SU-DHL-6 (cell line): ENCODE results near the gene KCNB1.

Experiments used
- H2AFZ ChIP-seq: fragments of 200-600 bp; sonication (generic); 2 replicates; pipeline ENCODE4 v1.6.1; 2014; ENCODE audit warnings: low read depth, mild to moderate bottlenecking, moderate library complexity, mixed read lengths, antibody characterized with exemption, low read length; ENCODE audit not compliant: severe bottlenecking
- H3F3A ChIP-seq: fragments of 200-600 bp; shearing (Covaris generic); 2 replicates; pipeline ENCODE4 v1.6.0; 2016; ENCODE audit warnings: antibody characterized with exemption, mild to moderate bottlenecking; ENCODE audit not compliant: insufficient read depth
- H3K27ac ChIP-seq: fragments of 200-600 bp; sonication (generic); 2 replicates; pipeline ENCODE4 v1.5.1; 2016; ENCODE audit warnings: low read depth, mild to moderate bottlenecking, low read length, moderate library complexity, mixed read lengths
- H3K27me3 ChIP-seq: fragments of 200-600 bp; sonication (generic), shearing (Covaris generic); 2 replicates; pipeline ENCODE4 v1.6.0; 2014; ENCODE audit warnings: mild to moderate bottlenecking, low read length
- H3K36me3 ChIP-seq: fragments of 200-600 bp; sonication (generic); 2 replicates; pipeline ENCODE4 v1.6.1; 2014; ENCODE audit warnings: mild to moderate bottlenecking, low read length, mixed read lengths
- H3K4me2 ChIP-seq: fragments of 300-600, 200-600 bp; shearing (Covaris generic), sonication (generic); 2 replicates; pipeline ENCODE4 v1.6.0; 2014; ENCODE audit warnings: low read length, low read depth, mild to moderate bottlenecking; ENCODE audit not compliant: poor library complexity, severe bottlenecking
- H3K4me3 ChIP-seq: fragments of 200-600 bp; sonication (generic); 2 replicates; pipeline ENCODE4 v1.5.1; 2014; ENCODE audit warnings: antibody characterized with exemption, low read length, mild to moderate bottlenecking, mixed read lengths; ENCODE audit not compliant: insufficient read depth, poor library complexity, severe bottlenecking
- H3K79me2 ChIP-seq: fragments of 200-600 bp; sonication (generic); 2 replicates; pipeline ENCODE4 v1.6.1; 2014; ENCODE audit warnings: mild to moderate bottlenecking, low read length, moderate library complexity; ENCODE audit not compliant: insufficient read depth
- H3K9ac ChIP-seq: fragments of 200-600 bp; sonication (generic); 2 replicates; pipeline ENCODE4 v1.7.0; 2014; ENCODE audit warnings: mild to moderate bottlenecking, low read length
- H3K9me2 ChIP-seq: fragments of 200-600 bp; sonication (generic); replicated peaks from 2 replicates; pipeline ENCODE4 v1.6.1; 2014; ENCODE audit warnings: low read length; ENCODE audit not compliant: insufficient read depth
- H3K9me3 ChIP-seq: fragments of 200-600 bp; sonication (generic); 2 replicates; pipeline ENCODE4 v1.6.1; 2014; ENCODE audit warnings: low read length, mixed read lengths; ENCODE audit not compliant: insufficient read depth
- H4K20me1 ChIP-seq: fragments of 200-600 bp; sonication (generic); 2 replicates; pipeline ENCODE4 v1.6.1; 2014; ENCODE audit warnings: low read depth, mild to moderate bottlenecking, antibody characterized with exemption, low read length, moderate library complexity, mixed read lengths
- EZH2phosphoT487 ChIP-seq: fragments of 200-600 bp; sonication (generic), shearing (Covaris generic); conservative IDR thresholded peaks from 2 replicates; pipeline ENCODE4 v1.6.1; 2018; ENCODE audit warnings: mild to moderate bottlenecking, antibody characterized with exemption, low read length, moderate library complexity, mixed read lengths
- TF ChIP-seq, protein P1 (sequence below): fragments of 200-600 bp; sonication (generic); IDR thresholded peaks from one replicate; pipeline ENCODE4 v1.5.1; 2017; ENCODE audit warnings: antibody characterized with exemption, mild to moderate bottlenecking, low read length, moderate library complexity; ENCODE audit not compliant: insufficient read depth, poor library complexity, severe bottlenecking

Gene KCNB1

DNA sequence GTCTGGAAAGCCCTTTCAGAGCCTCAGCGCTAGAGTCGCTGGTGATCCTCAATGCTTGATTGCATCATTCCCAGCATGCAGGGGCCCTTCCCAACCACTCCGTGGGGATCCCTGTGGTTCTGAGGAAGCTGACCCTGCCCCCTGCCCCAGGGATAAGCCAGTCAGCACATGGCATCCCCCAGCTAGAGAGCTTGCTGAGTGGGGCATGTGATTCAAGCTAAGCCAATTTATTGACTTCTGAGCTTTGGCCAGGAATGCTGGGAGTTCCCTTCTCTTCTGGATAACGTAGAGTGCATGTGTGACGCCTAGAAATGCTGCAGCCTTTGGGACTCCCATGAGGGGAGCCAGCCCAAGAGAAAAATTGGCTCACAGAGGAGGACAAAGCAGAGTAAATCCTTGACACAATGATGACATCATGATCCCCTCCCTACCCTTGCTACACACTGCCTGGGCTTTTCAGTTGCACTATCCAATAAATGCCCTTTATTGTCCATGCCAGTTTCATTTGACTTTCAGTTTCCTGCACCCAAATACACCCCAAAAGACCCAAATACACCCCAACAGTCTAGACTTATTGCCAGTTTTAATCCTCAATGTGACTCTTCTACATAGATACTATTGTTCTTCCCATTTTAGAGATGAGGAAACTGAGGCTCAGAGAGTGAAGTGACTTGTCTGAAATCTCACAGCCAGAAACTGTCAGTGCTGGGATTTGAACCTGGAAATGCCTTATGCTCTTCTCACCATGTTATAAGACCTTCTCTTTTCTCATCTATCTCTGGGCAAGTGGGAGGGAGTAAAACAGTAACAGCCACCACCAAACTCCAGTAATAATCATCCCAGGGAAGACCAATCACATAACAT is 34.3 kb downstream of the KCNB1 start:
- H3K27me3 ChIP-seq = no peaks in the 10 kb centered on the region
- no peak overlapping the region for H2AFZ ChIP-seq
- H3K4me3 ChIP-seq = no peak overlapping the region
- no peaks in the 10 kb centered on the region for H3K36me3 ChIP-seq
- TF ChIP-seq EZH2phosphoT487 = no peak
- TF ChIP-seq, protein P1, sequence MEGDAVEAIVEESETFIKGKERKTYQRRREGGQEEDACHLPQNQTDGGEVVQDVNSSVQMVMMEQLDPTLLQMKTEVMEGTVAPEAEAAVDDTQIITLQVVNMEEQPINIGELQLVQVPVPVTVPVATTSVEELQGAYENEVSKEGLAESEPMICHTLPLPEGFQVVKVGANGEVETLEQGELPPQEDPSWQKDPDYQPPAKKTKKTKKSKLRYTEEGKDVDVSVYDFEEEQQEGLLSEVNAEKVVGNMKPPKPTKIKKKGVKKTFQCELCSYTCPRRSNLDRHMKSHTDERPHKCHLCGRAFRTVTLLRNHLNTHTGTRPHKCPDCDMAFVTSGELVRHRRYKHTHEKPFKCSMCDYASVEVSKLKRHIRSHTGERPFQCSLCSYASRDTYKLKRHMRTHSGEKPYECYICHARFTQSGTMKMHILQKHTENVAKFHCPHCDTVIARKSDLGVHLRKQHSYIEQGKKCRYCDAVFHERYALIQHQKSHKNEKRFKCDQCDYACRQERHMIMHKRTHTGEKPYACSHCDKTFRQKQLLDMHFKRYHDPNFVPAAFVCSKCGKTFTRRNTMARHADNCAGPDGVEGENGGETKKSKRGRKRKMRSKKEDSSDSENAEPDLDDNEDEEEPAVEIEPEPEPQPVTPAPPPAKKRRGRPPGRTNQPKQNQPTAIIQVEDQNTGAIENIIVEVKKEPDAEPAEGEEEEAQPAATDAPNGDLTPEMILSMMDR = no peak
- H3K9me2 ChIP-seq = no peaks in the 10 kb centered on the region
- H3K27ac ChIP-seq = no peak overlapping the region
- no peaks in the 10 kb centered on the region for H3K9me3 ChIP-seq
- H3F3A ChIP-seq = no peaks in the 10 kb centered on the region
- no peaks in the 10 kb centered on the region for H4K20me1 ChIP-seq
- H3K79me2 ChIP-seq = no peaks in the 10 kb centered on the region
- no peak overlapping the region for H3K4me2 ChIP-seq
- no peak overlapping the region for H3K9ac ChIP-seq

DNA sequence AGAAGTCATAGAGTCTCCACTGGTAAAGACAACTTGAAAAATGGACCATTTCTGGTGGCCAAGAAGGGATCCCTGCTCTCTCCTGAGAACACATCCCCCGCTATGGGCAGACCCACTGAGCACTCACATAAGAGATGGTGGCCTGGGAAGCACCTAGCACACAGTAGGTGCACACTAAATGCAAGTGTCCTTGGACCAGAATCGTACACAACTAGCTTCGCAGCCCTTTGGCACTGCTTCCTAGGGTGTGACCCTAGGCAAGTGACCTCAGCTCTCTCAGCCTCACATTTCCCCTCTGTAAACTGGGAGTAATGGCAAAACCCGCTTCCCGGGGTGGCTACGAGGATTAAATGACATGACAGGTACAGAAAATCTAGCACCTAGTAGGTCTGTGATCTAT is 35.1 kb downstream of the KCNB1 start:
- Histone ChIP-seq H3K4me2 (no peak overlapping the region), H2AFZ (no peak overlapping the region), H3K4me3 (no peak overlapping the region), H3K27ac (no peak overlapping the region), H3K36me3 (no peaks in the 10 kb centered on the region), H3K79me2 (no peaks in the 10 kb centered on the region), H4K20me1 (no peaks in the 10 kb centered on the region), H3F3A (no peaks in the 10 kb centered on the region), H3K9ac (no peak overlapping the region), H3K9me3 (no peaks in the 10 kb centered on the region), H3K9me2 (no peaks in the 10 kb centered on the region), H3K27me3 (no peaks in the 10 kb centered on the region)
- TF ChIP-seq EZH2phosphoT487 = no peak
- TF ChIP-seq, protein P1 = no peak

DNA sequence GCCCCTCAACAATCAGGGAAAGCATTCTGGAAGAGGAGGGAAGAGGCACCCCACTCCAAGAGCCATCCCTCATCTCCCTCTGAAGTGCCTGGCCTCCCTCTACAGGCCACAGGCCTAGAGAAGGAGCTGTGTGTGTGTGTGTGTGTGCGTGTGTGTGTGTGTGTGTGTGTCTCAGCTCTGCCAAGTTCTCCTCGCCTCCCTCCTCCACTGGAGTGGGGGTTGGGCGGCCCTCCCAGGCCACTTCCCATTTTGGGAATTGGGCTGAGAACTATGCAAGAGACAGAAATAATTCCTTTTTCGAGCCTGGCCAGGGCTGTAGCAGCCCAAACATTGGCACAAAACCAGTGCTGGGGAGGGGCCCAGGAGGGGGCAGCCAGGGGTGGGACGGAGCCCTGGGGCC is 35.7 kb downstream of the KCNB1 start:
- Histone ChIP-seq H3F3A (no peaks in the 10 kb centered on the region), H3K4me2 (no peak overlapping the region), H3K9me3 (no peaks in the 10 kb centered on the region), H3K27me3 (no peaks in the 10 kb centered on the region), H3K36me3 (no peaks in the 10 kb centered on the region), H3K4me3 (no peak overlapping the region), H3K79me2 (no peaks in the 10 kb centered on the region), H4K20me1 (no peaks in the 10 kb centered on the region), H3K9me2 (no peaks in the 10 kb centered on the region), H3K27ac (no peak overlapping the region), H2AFZ (no peak overlapping the region), H3K9ac (no peak overlapping the region)
- TF ChIP-seq EZH2phosphoT487 = no peak
- TF ChIP-seq, protein P1 = no peak
